Glutamatergic neuron (in vitro differentiated cells): Measurements from ENCODE around the gene PTPRG. TPM values are rescaled to one million over a fixed set of nuclear protein-coding genes. Genes with fewer than 3 reads are reported as not detected.

ENCODE experiments used
- DNase-seq: peaks from one replicate; pipeline ENCODE4 v3.0.0; 2022
- H3K27ac Mint-ChIP-seq: one replicate; pipeline ENCODE4 v1.8.0; 2020; ENCODE audit warnings: mild to moderate bottlenecking, mixed read lengths, inconsistent platforms; ENCODE audit not compliant: unreplicated experiment
- H3K27me3 Mint-ChIP-seq: one replicate; pipeline ENCODE4 v1.8.0; 2020; ENCODE audit warnings: mild to moderate bottlenecking, moderate library complexity, mixed read lengths, inconsistent platforms; ENCODE audit not compliant: unreplicated experiment
- H3K36me3 Mint-ChIP-seq: one replicate; pipeline ENCODE4 v1.8.0; 2020; ENCODE audit warnings: mild to moderate bottlenecking, mixed read lengths, inconsistent platforms; ENCODE audit not compliant: unreplicated experiment
- H3K4me1 Mint-ChIP-seq: one replicate; pipeline ENCODE4 v1.8.0; 2020; ENCODE audit warnings: mild to moderate bottlenecking, low read depth, mixed read lengths, inconsistent platforms; ENCODE audit not compliant: unreplicated experiment
- H3K4me3 Mint-ChIP-seq: one replicate; pipeline ENCODE4 v1.8.0; 2020; ENCODE audit warnings: mild to moderate bottlenecking, mixed read lengths, inconsistent platforms; ENCODE audit not compliant: unreplicated experiment
- H3K9me3 Mint-ChIP-seq: one replicate; pipeline ENCODE4 v1.8.0; 2020; ENCODE audit warnings: mild to moderate bottlenecking, moderate library complexity, mixed read lengths, inconsistent platforms; ENCODE audit not compliant: unreplicated experiment
- total RNA-seq: library from RNA; stranded (reverse); fragmentation: NEBNext Ultra II Directional; extraction: Animal tissue kit (Norgen Biotek cat#: 25700); gene quantifications from one replicate; pipeline ENCODE4 v1.2.1, GENCODE V29; 2021; ENCODE audit not compliant: unreplicated experiment
- TF ChIP-seq, protein P1 (sequence below): fragments of 200-600 bp; sonication (generic); IDR thresholded peaks from one replicate; pipeline ENCODE4 v1.5.0; 2021; ENCODE audit not compliant: partially characterized antibody, unreplicated experiment

PTPRG gene
- total RNA-seq, 1 donor from 2014 or later: 52.1 TPM

DNA sequence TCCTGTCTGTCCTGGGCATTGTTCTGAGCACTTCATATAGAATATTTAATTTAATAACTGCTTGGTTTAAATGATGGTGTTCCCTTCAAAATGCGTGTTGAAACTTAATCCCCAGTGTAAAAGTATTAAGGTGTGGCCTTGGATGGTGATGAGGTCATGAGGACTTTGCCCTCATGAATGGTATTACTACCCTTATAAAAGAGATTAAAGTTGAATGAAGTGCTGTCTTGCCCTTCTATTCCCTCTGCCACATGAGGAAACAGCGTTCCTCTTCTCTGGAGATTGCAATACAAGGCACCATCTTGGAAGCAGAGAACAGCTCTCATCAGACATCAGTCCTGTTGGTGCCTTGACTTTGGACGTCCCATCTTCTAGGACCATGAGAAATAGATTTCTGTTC lies 374.4 kb downstream of the PTPRG start:
- Mint-ChIP-seq H3K4me3 (no peak overlapping the region), H3K27ac (no peak overlapping the region), H3K4me1 (peaks cover 21% of the 10 kb centered on the region), H3K9me3 (peaks cover 3% of the 10 kb centered on the region), H3K36me3 (peaks cover 9% of the 10 kb centered on the region), H3K27me3 (peaks cover 4% of the 10 kb centered on the region)
- TF ChIP-seq, protein P1, sequence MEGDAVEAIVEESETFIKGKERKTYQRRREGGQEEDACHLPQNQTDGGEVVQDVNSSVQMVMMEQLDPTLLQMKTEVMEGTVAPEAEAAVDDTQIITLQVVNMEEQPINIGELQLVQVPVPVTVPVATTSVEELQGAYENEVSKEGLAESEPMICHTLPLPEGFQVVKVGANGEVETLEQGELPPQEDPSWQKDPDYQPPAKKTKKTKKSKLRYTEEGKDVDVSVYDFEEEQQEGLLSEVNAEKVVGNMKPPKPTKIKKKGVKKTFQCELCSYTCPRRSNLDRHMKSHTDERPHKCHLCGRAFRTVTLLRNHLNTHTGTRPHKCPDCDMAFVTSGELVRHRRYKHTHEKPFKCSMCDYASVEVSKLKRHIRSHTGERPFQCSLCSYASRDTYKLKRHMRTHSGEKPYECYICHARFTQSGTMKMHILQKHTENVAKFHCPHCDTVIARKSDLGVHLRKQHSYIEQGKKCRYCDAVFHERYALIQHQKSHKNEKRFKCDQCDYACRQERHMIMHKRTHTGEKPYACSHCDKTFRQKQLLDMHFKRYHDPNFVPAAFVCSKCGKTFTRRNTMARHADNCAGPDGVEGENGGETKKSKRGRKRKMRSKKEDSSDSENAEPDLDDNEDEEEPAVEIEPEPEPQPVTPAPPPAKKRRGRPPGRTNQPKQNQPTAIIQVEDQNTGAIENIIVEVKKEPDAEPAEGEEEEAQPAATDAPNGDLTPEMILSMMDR: no peak
- no peak for DNase-seq

DNA sequence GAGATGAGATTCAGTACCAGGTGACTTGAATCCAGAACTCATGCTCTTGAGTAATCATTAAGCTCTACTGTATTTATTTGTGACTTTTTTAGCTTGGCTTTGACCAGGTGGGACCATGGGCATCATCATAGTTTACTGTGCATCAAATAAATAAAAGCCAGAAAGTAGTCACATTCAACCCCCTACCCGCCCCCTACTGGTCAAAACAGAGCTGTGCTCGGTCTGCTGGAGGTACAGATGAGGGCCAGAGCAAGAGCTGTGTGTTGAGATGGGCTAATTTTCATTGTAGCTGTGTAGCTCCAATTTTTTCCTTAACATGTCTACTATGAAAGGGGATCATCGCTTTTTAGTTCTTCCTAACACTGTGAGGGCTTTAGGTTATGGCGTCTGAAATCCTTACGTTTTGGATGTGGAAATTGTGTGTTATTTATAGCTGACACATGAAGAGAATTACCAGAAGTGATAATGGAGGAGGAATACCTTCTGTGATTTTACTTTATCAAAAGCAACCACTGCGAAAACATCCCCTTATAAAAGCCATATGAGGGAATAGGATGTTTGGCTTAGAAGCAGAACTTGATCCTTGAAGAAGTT lies 375.1 kb downstream of the PTPRG start:
- TF ChIP-seq, protein P1: peak; percentile 83
- DNase-seq: peak; percentile 71
- peaks cover 21% of the 10 kb centered on the region for H3K4me1 Mint-ChIP-seq
- peaks cover 4% of the 10 kb centered on the region for H3K27me3 Mint-ChIP-seq
- H3K4me3 Mint-ChIP-seq: no peak overlapping the region
- peaks cover 3% of the 10 kb centered on the region for H3K9me3 Mint-ChIP-seq
- peaks cover 9% of the 10 kb centered on the region for H3K36me3 Mint-ChIP-seq
- no peak overlapping the region for H3K27ac Mint-ChIP-seq

DNA sequence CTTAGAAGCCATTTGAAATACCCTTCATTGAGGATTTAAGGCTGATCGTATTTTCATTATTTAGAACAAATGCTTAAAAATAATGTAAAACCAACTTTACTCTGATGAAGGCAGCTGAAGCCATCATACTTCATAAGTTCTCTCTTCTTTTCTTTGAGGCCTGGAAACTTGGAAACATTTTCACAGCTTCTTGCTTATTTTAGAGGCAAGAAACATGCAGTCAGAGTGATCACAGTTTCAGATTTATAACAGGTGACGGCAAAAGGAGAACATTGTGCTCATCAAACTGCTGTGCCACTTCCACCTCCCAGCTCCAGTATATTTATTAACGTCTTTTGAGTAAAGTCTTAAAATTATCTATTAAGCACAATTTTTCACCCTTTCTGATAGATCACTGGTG lies 376.1 kb downstream of the PTPRG start:
- TF ChIP-seq, protein P1: no peak
- Mint-ChIP-seq H3K36me3 (peaks cover 9% of the 10 kb centered on the region), H3K27ac (no peak overlapping the region), H3K27me3 (peaks cover 4% of the 10 kb centered on the region), H3K4me3 (no peak overlapping the region), H3K9me3 (peaks cover 3% of the 10 kb centered on the region), H3K4me1 (peaks cover 19% of the 10 kb centered on the region)
- no peak for DNase-seq

DNA sequence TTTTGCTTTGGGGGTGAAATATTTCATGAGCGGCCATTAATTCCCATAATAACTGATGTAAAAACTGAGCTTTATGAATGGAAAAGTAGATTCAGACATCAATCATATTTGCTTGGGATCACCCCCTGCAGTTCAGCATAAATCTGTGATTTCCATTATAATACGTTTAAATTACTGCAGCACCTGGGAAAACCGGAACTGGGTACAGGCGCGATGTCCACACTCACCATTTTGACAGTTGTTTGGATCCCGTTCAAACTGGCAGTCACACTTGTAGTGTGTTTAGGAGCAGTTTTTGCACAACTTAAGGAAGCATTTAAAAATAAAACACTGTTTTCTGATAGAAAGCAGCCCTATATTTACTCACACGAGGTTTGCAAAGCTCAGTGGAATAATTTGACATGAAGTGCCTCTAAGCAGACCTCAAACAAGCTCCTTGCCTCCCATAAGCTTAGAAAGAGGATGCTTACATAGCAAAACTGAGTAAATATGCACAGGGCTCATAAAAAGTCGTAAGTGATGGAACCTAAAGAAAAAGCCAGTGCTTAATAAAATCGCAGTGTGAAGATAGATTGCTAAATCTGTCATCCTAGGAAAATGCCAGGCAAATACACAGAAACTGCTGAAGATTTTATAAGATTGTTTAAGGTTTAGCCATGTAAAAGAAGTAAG lies 377.6 kb downstream of the PTPRG start:
- Mint-ChIP-seq H3K4me3 (no peak overlapping the region), H3K36me3 (peaks cover 9% of the 10 kb centered on the region), H3K9me3 (peaks cover 5% of the 10 kb centered on the region), H3K27me3 (peaks cover 3% of the 10 kb centered on the region), H3K4me1 (peaks cover 19% of the 10 kb centered on the region), H3K27ac (no peak overlapping the region)
- TF ChIP-seq, protein P1: no peak
- DNase-seq: no peak

DNA sequence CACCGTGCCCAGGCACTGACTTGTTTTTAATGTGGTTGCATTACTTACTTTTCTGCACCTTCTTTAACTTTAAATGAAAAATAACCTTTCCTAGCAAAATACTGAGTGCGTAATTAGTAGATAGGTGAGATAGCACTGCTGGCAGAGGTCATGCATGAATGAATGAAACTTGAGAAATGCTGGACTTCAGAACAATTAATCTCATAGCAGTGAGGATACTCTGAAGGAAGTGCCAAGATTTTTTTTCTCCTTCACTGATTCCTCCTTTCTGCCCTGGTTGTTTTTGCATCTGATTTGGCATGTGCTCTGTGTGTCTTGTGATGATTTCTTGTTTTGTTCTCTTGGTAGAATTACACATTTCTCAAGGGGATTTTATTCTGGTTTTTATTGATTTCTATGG lies 378.9 kb downstream of the PTPRG start:
- H3K36me3 Mint-ChIP-seq: peaks cover under 1% of the 10 kb centered on the region
- TF ChIP-seq, protein P1: no peak
- H3K27me3 Mint-ChIP-seq: peaks cover 3% of the 10 kb centered on the region
- H3K27ac Mint-ChIP-seq: no peak overlapping the region
- H3K4me3 Mint-ChIP-seq: no peak overlapping the region
- DNase-seq: no peak
- H3K9me3 Mint-ChIP-seq: peaks cover 3% of the 10 kb centered on the region
- H3K4me1 Mint-ChIP-seq: peaks cover 24% of the 10 kb centered on the region
